Measurements from ENCODE around the gene C2orf69.

C2orf69 gene

GRCh38 chr2:199973703-199974102, 62.6 kb downstream of the C2orf69 start:
- DNase-seq: no peak

- no peak for DNase-seq
Measured at GRCh38 chr2:199975273-199975895, 64.3 kb downstream of the C2orf69 start.

All from activated naive CD4-positive, alpha-beta T cell treated with anti-CD3 and anti-CD28 coated beads, Interleukin-2, amount 50 U/mL, for 16 hours (primary cell).